Tibial nerve (tissue), 4 donors: Measurements from ENCODE around the gene RNF114.

ENCODE experiments used
- EP300 ChIP-seq, 2 donors: sonication (generic); formaldehyde crosslinking; IDR thresholded peaks; one replicate each; pipeline ENCODE4 v1.6.1; 2017; ENCODE audit warnings: antibody characterized with exemption in 2 of 2, mild to moderate bottlenecking in 1 of 2
- POLR2A ChIP-seq, 2 donors: fragments of 450-650 bp; IDR thresholded peaks; one replicate each; pipeline ENCODE4 v1.6.1; 2017; ENCODE audit warnings: antibody characterized with exemption in 2 of 2, mild to moderate bottlenecking in 2 of 2, moderate library complexity in 2 of 2
- TF ChIP-seq, protein P1 (sequence below), 5 experiments: fragments of 200-600 bp in 3 of 5; fragments of 450-650 bp in 2 of 5; sonication (generic) in 3 of 5; IDR thresholded peaks; one replicate each; pipeline ENCODE4 v1.5.1; 2016 to 2019; ENCODE audit warnings: antibody characterized with exemption in 5 of 5, mild to moderate bottlenecking in 3 of 5, moderate library complexity in 2 of 5

DNA sequence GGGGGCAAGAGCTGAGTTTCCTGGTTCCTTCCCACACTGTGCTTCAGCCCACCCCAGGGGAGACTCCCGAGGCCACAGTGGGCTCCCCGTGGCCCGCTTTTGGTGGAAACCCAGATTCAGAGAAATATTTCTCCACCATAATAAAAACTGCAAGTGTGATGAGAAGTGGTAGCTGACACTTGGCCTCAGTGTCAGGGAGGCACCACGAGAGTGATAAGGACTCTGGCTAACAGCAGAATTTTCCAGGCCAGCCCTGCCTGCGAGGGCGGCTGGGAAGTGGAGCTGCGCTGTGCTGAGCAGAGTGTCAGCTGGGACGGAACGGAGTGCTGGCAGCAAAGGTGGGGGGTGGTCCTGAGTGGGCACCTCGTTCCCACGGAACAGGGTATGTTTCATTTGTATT is 43.4 kb upstream of the RNF114 start:
- TF ChIP-seq, protein P1, sequence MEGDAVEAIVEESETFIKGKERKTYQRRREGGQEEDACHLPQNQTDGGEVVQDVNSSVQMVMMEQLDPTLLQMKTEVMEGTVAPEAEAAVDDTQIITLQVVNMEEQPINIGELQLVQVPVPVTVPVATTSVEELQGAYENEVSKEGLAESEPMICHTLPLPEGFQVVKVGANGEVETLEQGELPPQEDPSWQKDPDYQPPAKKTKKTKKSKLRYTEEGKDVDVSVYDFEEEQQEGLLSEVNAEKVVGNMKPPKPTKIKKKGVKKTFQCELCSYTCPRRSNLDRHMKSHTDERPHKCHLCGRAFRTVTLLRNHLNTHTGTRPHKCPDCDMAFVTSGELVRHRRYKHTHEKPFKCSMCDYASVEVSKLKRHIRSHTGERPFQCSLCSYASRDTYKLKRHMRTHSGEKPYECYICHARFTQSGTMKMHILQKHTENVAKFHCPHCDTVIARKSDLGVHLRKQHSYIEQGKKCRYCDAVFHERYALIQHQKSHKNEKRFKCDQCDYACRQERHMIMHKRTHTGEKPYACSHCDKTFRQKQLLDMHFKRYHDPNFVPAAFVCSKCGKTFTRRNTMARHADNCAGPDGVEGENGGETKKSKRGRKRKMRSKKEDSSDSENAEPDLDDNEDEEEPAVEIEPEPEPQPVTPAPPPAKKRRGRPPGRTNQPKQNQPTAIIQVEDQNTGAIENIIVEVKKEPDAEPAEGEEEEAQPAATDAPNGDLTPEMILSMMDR (IDR thresholded peaks at IDR 0.05) = no peak
- TF ChIP-seq POLR2A (IDR thresholded peaks at IDR 0.05) (no peak), EP300 (IDR thresholded peaks at IDR 0.05) (no peak)
